HFF-Myc (cell line): Measurements from ENCODE around the gene SLC12A7.

Experiments
- DNase-seq: peaks from one replicate; pipeline ENCODE4 v3.0.0-alpha.2; 2011; ENCODE audit warnings: low read depth; ENCODE audit errors: extremely low read depth
- H3K4me3 ChIP-seq: replicated peaks from 2 replicates; pipeline ENCODE4 v1.5.1; 2011; ENCODE audit warnings: low read depth, mild to moderate bottlenecking, control low read depth, low read length
- TF ChIP-seq, protein P1 (sequence below): IDR thresholded peaks from 2 replicates; pipeline ENCODE4 v1.5.1; 2012; ENCODE audit warnings: mild to moderate bottlenecking, low read depth, low read length, control low read depth; ENCODE audit errors: missing control alignments

Gene SLC12A7

DNA sequence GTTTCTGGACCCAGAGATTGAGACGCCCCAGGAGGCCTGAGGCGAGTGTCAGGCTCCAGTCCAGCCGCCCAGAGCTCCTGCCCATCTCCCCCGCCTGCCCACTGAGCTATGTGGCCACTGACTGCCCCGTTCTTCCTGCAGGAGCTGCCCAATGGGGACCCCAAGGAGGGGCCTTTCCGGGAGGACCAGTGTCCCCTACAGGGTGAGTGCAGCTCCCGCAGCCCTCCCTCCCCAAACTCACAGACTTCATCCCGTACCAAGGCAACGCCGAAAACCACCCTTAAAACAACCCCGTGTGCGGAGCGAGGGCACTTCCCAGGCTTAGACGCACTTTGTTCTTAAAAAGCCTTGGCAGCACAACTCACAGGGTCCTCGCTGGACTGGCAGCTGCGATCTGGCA is 79.9 kb downstream of the SLC12A7 start:
- TF ChIP-seq, protein P1, sequence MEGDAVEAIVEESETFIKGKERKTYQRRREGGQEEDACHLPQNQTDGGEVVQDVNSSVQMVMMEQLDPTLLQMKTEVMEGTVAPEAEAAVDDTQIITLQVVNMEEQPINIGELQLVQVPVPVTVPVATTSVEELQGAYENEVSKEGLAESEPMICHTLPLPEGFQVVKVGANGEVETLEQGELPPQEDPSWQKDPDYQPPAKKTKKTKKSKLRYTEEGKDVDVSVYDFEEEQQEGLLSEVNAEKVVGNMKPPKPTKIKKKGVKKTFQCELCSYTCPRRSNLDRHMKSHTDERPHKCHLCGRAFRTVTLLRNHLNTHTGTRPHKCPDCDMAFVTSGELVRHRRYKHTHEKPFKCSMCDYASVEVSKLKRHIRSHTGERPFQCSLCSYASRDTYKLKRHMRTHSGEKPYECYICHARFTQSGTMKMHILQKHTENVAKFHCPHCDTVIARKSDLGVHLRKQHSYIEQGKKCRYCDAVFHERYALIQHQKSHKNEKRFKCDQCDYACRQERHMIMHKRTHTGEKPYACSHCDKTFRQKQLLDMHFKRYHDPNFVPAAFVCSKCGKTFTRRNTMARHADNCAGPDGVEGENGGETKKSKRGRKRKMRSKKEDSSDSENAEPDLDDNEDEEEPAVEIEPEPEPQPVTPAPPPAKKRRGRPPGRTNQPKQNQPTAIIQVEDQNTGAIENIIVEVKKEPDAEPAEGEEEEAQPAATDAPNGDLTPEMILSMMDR, result no peak
- H3K4me3 ChIP-seq, result no peak overlapping the region
- DNase-seq, result no peak

DNA sequence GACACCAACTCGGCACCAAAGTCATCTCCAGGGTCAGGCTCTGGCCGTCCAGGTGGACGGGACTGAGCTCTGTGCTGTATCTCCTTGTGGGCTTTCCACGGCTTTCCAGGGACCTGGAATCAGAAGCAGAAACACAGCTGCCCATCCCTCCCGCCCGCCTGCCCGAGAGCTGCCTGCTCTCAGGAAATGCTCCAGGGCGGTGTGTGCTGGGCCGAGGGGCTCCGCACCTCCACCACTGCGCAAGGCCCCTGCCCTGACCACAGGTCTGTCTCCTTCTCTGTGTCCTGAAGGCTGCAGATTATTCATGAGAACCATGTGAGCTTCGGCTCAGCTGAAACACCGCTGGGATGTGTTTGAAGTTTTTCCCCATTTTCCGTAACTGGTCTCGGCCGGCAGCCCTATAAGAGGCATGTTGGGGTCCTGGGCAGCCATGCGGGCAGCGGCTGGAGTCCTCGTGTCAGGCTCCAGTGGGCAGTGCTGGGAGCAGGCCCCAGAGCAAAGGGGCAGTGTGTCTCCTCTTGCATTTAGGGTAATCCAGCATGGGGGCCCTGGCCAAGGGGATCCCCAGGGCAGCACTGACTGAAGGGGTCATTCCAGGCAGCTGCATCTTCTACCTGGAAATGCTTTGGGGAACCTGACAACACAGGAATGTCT is 80.4 kb downstream of the SLC12A7 start:
- no peak overlapping the region for H3K4me3 ChIP-seq
- no peak for DNase-seq
- TF ChIP-seq, protein P1, result no peak

DNA sequence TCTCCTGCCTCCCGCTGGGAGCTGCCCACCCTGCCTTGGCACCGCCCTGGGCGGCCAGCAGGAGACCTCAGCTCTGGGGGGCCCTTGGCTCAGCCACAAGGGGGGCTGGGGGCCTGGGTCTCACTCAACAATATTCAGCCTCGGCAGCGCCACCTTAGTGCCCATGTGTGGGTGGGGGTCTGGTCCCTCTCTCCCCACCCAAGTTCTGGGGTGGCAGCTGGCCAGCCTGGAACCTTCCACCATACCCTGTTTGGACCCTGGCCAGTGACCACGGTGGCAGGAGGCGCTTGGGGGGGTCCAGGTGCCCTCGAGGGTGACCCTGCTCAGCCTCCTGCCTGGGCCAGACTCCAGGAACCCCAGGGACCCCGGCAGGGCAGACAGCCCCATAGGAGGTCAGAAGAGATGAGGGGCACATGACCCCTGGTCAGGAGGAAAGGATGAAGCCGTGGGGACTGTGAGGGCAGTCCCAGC is 81.0 kb downstream of the SLC12A7 start:
- DNase-seq, result no peak
- TF ChIP-seq, protein P1, result no peak
- no peak overlapping the region for H3K4me3 ChIP-seq

DNA sequence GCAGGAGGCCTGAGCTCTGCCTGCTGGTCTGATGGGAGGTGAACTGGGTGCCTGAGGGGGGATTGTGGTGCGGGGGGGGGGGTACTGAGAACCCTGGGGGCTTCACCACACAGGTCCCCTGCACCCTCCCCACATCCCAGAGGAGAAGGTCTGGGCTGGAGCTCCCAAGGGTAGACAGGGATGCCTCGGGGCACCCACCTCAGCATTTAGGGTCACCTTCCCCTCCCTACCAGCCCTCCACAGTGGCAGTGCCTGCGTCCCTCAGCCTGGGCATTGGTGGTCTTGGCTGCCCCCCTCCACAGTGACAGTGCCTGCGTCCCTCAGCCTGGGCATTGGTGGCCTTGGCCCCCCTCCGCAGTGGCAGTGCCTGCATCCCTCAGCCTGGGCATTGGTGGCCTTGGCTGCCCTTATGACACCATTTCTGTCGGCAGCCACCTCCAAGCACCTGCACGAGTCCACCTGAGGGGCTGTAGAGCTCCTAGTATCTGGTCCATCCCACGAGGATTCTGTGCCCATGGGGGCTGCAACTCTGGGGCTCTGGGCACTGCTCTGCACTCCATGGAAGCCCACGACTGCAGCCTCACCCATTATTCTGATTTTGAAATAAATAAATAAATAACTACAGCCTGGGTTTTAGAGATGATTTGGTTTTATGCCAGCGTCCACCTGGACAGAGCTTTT is 81.8 kb downstream of the SLC12A7 start:
- TF ChIP-seq, protein P1, result no peak
- DNase-seq, result no peak
- no peak overlapping the region for H3K4me3 ChIP-seq

DNA sequence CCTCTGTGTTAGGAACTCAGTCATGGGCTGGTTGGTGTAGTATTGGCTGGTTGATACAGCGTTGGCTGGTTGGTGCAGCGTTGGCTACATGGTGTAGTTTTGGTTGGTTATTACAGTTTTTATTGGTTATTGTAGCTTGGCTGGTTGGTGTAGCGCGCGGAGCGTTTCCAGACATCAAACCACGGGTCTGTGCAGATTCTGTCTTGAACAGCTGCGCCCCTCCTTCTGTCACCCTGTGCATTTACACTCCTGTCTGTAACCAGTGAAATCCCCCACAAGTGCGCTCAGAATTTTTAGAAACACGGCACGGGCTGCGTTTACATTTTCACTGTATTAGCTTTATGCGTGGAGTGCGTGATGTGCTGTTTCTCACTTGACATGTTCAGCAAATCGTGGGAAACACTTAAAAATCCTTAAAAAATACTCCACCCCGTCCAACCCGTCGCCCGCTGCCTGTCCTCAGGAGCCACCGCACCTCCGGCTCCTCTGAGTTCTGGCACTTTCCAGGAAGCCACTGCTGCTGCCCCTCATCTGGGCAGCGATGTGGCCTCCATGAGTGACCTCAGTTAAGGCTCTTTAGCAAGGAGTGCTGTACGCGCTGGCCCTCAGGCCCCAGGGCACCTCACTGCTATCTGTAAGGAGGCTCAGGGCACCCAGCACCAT is 82.5 kb downstream of the SLC12A7 start:
- TF ChIP-seq, protein P1, result no peak
- DNase-seq, result no peak
- no peak overlapping the region for H3K4me3 ChIP-seq

DNA sequence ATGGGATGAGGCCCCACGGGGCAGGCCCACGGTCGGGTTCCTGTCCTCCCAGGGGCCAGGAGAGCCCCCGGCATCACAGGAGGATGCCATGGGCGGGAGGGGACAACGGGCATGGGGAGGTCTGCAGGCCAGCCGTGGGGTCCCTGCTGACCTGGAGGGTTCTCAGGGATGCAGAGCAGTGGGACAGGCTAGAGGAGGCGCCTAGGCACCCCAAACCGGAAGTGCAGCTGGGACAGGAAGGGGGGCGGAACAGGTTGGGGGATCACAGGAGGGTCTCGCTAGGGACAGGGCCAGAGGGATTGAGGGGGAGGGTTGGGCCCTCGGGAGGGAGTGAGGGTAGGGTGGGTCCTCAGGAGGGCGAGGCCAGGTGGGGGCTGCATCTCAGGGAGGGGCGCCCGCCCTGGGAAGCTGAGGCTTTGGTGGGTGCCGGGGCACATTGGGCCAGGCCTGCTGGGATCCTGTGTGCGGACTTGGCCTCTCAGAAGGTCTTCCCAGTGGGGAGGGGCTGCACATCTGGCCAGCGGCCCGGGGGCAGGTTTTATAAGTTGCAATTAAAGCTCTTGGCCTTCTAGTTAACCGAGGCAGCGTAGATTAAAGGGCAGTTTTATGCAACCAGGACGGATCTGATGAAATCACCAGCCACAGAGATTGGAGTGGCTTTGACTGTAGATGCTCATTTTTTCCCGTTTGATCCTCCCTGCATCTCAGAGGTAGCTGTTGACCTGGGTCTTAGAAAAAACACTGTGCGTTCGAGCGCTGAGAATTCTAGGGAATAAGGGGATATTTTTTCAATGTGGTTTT is 83.2 kb downstream of the SLC12A7 start:
- TF ChIP-seq, protein P1, result no peak
- no peak overlapping the region for H3K4me3 ChIP-seq
- DNase-seq, result no peak
